Forelimb muscle (tissue), 1 donor: Measurements from ENCODE around the gene ZCCHC7. TPM values are rescaled to one million over a fixed set of nuclear protein-coding genes. Genes with fewer than 3 reads are reported as not detected.

ENCODE experiments used
- DNase-seq: peaks from one replicate; pipeline ENCODE4 v3.0.0-alpha.2; 2013; ENCODE audit warnings: low read depth
- polyA plus RNA-seq: library from polyadenylated mRNA; unstranded; fragments of 120-200 nt; gene quantifications from one replicate; pipeline ENCODE4 v1.2.1, GENCODE V29; 2013; ENCODE audit not compliant: insufficient read length

Gene ZCCHC7
- polyA plus RNA-seq, 1 donor: 12.3 TPM

GRCh38 chr9:37336150-37336549, 215.8 kb downstream of the ZCCHC7 start:
- no peak for DNase-seq

- no peak for DNase-seq
Observed at GRCh38 chr9:37337301-37337890, 217.0 kb downstream of the ZCCHC7 start.

- DNase-seq: no peak
Observed at GRCh38 chr9:37338218-37338617, 217.8 kb downstream of the ZCCHC7 start.

GRCh38 chr9:37339923-37340322, 219.5 kb downstream of the ZCCHC7 start:
- DNase-seq: no peak

- DNase-seq: no peak
Observed at GRCh38 chr9:37340961-37341360, 220.6 kb downstream of the ZCCHC7 start.

GRCh38 chr9:37341704-37342103, 221.3 kb downstream of the ZCCHC7 start:
- DNase-seq: no peak

GRCh38 chr9:37342493-37342892, 222.1 kb downstream of the ZCCHC7 start:
- no peak for DNase-seq

GRCh38 chr9:37342895-37343294, 222.5 kb downstream of the ZCCHC7 start:
- no peak for DNase-seq

- DNase-seq: no peak
Observed at GRCh38 chr9:37343724-37344123, 223.3 kb downstream of the ZCCHC7 start.

- DNase-seq: no peak
Observed at GRCh38 chr9:37345038-37345437, 224.7 kb downstream of the ZCCHC7 start.

GRCh38 chr9:37348917-37349316, 228.5 kb downstream of the ZCCHC7 start:
- DNase-seq: no peak

GRCh38 chr9:37350486-37351190, 230.3 kb downstream of the ZCCHC7 start:
- no peak for DNase-seq

- no peak for DNase-seq
Observed at GRCh38 chr9:37353791-37354190, 233.4 kb downstream of the ZCCHC7 start.

GRCh38 chr9:37362430-37362829, 242.1 kb downstream of the ZCCHC7 start:
- DNase-seq: no peak

- DNase-seq: no peak
Observed at GRCh38 chr9:37363124-37363523, 242.8 kb downstream of the ZCCHC7 start.

- DNase-seq: no peak
Observed at GRCh38 chr9:37364136-37364535, 243.8 kb downstream of the ZCCHC7 start.

- DNase-seq: no peak
Observed at GRCh38 chr9:37364751-37365360, 244.5 kb downstream of the ZCCHC7 start.

GRCh38 chr9:37369671-37370070, 249.3 kb downstream of the ZCCHC7 start:
- DNase-seq: no peak

- DNase-seq: no peak
Observed at GRCh38 chr9:37370282-37370681, 249.9 kb downstream of the ZCCHC7 start.

- no peak for DNase-seq
Observed at GRCh38 chr9:37370968-37371563, 250.7 kb downstream of the ZCCHC7 start.

GRCh38 chr9:37371565-37372464, 251.4 kb downstream of the ZCCHC7 start:
- DNase-seq: no peak

- no peak for DNase-seq
Observed at GRCh38 chr9:37372839-37373238, 252.5 kb downstream of the ZCCHC7 start.
